Measurements from ENCODE around the gene FDXR. TPM values are rescaled to one million over a fixed set of nuclear protein-coding genes. Genes with fewer than 3 reads are reported as not detected.

The FDXR gene
- total RNA-seq, 1 donor from 2014 or later, result 7.4 TPM

GRCh38 chr17:74830861-74831260 lies 41.9 kb downstream of the FDXR start:
- no peak for DNase-seq (ENCODE audit: low spot score)
- H3K36me3 Mint-ChIP-seq, result peaks cover 1% of the 10 kb centered on the region
- H3K27me3 ChIP-seq, result no peaks in the 10 kb centered on the region
- peaks cover 6% of the 10 kb centered on the region for H4K20me1 ChIP-seq (ENCODE audit: low read depth)
- H3K36me3 ChIP-seq, result no peaks in the 10 kb centered on the region
- H3K4me1 Mint-ChIP-seq, result peaks cover 26% of the 10 kb centered on the region
- no peak overlapping the region for H3K27ac Mint-ChIP-seq
- H3K9me3 ChIP-seq (ENCODE audit: low read depth), result no peaks in the 10 kb centered on the region
- no peak overlapping the region for H3K4me3 ChIP-seq
- no peak overlapping the region for H3K4me2 ChIP-seq
- no peaks in the 10 kb centered on the region for H3K79me2 ChIP-seq (ENCODE audit: low read depth)
- H3K9me3 Mint-ChIP-seq, result no peaks in the 10 kb centered on the region
- H3K27ac ChIP-seq, result no peak overlapping the region
- no peak overlapping the region for H2AFZ ChIP-seq (replicated peaks)
- no peaks in the 10 kb centered on the region for H3F3A ChIP-seq (ENCODE audit: low read depth)
- peaks cover 9% of the 10 kb centered on the region for H3K4me1 ChIP-seq
- TF ChIP-seq CTCF (IDR thresholded peaks at IDR 0.05) (no peak), EZH2phosphoT487 (IDR thresholded peaks at IDR 0.05) (no peak)
- peaks cover 7% of the 10 kb centered on the region for H3K27me3 Mint-ChIP-seq (ENCODE audit: insufficient read depth, low read depth)
- no peak overlapping the region for H3K9ac ChIP-seq
- no peak overlapping the region for H3K4me3 Mint-ChIP-seq

DNA sequence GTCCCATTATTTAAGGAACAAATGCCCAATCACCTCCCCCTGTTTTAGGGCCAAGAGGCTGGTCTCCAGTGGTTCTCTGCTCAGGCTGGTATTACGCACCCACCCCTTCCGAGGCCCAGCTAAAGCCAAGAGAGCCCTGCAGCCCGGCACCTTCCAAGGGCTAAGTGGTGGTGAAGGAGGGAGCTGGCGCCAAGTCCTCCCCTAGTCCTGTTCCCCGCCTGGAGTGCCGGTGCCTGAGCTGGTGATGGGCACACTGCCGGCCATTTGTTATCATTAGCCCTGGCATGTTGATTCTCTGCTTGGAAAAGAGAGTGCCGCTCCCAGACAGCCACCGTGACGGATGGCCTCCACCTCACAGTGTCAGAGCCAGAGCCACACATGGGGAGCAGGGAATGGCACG lies 45.0 kb downstream of the FDXR start:
- Mint-ChIP-seq H3K4me1 (peaks cover 23% of the 10 kb centered on the region), H3K36me3 (no peaks in the 10 kb centered on the region), H3K27ac (peak overlapping the region; percentile 63), H3K27me3 (ENCODE audit: insufficient read depth, low read depth) (no peaks in the 10 kb centered on the region), H3K4me3 (no peak overlapping the region), H3K9me3 (no peaks in the 10 kb centered on the region)
- H3K4me1 ChIP-seq, result no peaks in the 10 kb centered on the region
- TF ChIP-seq EZH2 (IDR thresholded peaks at IDR 0.05) (no peak), CTCF (IDR thresholded peaks at IDR 0.05) (no peak), EZH2phosphoT487 (IDR thresholded peaks at IDR 0.05) (no peak)
- no peak overlapping the region for H2AFZ ChIP-seq (replicated peaks)
- H4K20me1 ChIP-seq (ENCODE audit: low read depth), result no peaks in the 10 kb centered on the region
- no peaks in the 10 kb centered on the region for H3K9me3 ChIP-seq (ENCODE audit: low read depth)
- no peaks in the 10 kb centered on the region for H3K36me3 ChIP-seq
- H3K79me2 ChIP-seq (ENCODE audit: low read depth), result no peaks in the 10 kb centered on the region
- H3K4me3 ChIP-seq, result no peak overlapping the region
- H3K9ac ChIP-seq, result no peak overlapping the region
- no peak for DNase-seq (ENCODE audit: low spot score)
- no peak overlapping the region for H3K4me2 ChIP-seq
- H3K27ac ChIP-seq, result no peak overlapping the region
- H3F3A ChIP-seq (ENCODE audit: low read depth), result no peaks in the 10 kb centered on the region
- H3K27me3 ChIP-seq, result no peaks in the 10 kb centered on the region

DNA sequence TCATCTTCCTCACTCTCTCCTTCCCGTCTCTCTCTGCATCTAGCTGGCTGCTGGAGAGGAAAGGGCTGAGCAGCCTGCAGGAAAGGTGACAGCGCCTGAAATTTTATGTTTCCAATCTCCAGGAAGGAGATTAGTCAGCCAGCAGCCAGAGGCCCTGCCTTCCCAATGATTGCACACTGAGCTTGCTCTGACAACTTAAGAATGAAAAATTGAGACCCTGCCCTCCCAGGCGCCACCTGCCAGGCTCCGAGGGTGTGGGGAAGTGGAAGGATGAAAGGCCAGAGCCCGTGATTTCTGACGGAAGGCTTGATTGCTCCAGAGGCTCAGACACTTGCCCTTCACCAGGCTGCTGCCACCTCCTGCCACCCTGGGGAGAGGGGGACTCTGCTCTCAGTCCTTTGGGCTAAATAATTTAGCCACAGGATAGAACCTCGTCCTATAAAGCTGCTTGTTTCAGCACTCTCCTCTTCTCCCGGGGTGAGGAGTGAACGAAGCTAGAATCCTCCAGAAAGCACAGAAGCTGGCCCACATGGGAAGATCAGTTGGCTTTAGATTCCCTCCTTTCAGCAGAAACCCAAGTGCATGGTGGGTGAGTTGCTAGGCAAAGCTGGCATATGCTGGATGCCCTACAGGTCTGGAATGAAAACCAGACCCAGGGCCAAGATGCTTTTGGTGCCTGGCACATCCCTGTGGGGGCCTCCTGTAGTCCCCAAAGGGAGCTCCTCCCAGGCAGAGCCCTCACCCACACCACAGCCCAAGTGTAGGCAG lies 46.7 kb downstream of the FDXR start:
- H3K9me3 ChIP-seq (ENCODE audit: low read depth), result no peaks in the 10 kb centered on the region
- H3F3A ChIP-seq (ENCODE audit: low read depth), result no peaks in the 10 kb centered on the region
- no peak overlapping the region for H3K4me2 ChIP-seq
- no peaks in the 10 kb centered on the region for H4K20me1 ChIP-seq (ENCODE audit: low read depth)
- no peak overlapping the region for H3K4me3 Mint-ChIP-seq
- H3K36me3 Mint-ChIP-seq, result no peaks in the 10 kb centered on the region
- no peaks in the 10 kb centered on the region for H3K27me3 Mint-ChIP-seq (ENCODE audit: insufficient read depth, low read depth)
- H3K4me1 Mint-ChIP-seq, result peaks cover 32% of the 10 kb centered on the region
- H2AFZ ChIP-seq (replicated peaks), result no peak overlapping the region
- no peak overlapping the region for H3K27ac ChIP-seq
- H3K36me3 ChIP-seq, result no peaks in the 10 kb centered on the region
- no peak overlapping the region for H3K27ac Mint-ChIP-seq
- no peaks in the 10 kb centered on the region for H3K9me3 Mint-ChIP-seq
- no peaks in the 10 kb centered on the region for H3K27me3 ChIP-seq
- H3K9ac ChIP-seq, result no peak overlapping the region
- no peak for DNase-seq (ENCODE audit: low spot score)
- H3K79me2 ChIP-seq (ENCODE audit: low read depth), result no peaks in the 10 kb centered on the region
- H3K4me1 ChIP-seq, result no peaks in the 10 kb centered on the region
- TF ChIP-seq EZH2 (IDR thresholded peaks at IDR 0.05) (no peak), EZH2phosphoT487 (IDR thresholded peaks at IDR 0.05) (no peak), CTCF (IDR thresholded peaks at IDR 0.05) (no peak)
- H3K4me3 ChIP-seq, result no peak overlapping the region

Data from neural progenitor cell (in vitro differentiated cells).